ENCODE data around the gene ARHGAP12.

DNA sequence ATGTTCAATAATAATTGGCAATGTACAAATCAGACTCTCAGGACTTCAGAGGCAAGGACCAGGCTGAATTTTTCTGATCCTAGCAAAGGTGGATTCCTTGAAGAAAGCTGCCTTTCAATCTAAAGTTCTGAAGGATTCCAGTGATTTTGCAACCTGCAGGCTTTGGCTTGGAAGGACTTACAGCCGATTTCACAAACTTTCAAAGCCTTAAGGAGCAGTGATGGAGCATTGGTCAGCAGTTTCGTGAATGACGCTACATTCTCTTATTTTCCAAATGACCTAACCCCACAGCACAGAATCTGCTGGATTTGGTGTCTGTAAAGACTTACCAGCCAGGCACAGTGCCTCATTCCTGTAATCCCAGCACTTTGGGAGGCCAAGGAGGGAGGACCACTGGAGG, 167.5 kb downstream of the ARHGAP12 start:
- TF ChIP-seq, protein P1, sequence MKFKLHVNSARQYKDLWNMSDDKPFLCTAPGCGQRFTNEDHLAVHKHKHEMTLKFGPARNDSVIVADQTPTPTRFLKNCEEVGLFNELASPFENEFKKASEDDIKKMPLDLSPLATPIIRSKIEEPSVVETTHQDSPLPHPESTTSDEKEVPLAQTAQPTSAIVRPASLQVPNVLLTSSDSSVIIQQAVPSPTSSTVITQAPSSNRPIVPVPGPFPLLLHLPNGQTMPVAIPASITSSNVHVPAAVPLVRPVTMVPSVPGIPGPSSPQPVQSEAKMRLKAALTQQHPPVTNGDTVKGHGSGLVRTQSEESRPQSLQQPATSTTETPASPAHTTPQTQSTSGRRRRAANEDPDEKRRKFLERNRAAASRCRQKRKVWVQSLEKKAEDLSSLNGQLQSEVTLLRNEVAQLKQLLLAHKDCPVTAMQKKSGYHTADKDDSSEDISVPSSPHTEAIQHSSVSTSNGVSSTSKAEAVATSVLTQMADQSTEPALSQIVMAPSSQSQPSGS (tag by site-specific recombination; IDR thresholded peaks at IDR 0.05; ENCODE audit: low read depth): no peak
- TF ChIP-seq, protein P2, sequence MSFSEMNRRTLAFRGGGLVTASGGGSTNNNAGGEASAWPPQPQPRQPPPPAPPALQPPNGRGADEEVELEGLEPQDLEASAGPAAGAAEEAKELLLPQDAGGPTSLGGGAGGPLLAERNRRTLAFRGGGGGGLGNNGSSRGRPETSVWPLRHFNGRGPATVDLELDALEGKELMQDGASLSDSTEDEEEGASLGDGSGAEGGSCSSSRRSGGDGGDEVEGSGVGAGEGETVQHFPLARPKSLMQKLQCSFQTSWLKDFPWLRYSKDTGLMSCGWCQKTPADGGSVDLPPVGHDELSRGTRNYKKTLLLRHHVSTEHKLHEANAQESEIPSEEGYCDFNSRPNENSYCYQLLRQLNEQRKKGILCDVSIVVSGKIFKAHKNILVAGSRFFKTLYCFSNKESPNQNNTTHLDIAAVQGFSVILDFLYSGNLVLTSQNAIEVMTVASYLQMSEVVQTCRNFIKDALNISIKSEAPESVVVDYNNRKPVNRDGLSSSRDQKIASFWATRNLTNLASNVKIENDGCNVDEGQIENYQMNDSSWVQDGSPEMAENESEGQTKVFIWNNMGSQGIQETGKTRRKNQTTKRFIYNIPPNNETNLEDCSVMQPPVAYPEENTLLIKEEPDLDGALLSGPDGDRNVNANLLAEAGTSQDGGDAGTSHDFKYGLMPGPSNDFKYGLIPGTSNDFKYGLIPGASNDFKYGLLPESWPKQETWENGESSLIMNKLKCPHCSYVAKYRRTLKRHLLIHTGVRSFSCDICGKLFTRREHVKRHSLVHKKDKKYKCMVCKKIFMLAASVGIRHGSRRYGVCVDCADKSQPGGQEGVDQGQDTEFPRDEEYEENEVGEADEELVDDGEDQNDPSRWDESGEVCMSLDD (tag by site-specific recombination; IDR thresholded peaks at IDR 0.05): no peak
